WI38 (cell line): ENCODE results near the gene RCC1.
"Not testable (repeated sequence)": the region's sequence is repeated elsewhere in the genome, so short reads cannot be mapped to it uniquely, and the experiment has no call there.

Source experiments
- H3K4me3 ChIP-seq: 2 replicates; pipeline ENCODE4 v1.5.1; 2011; ENCODE audit warnings: low read depth, mild to moderate bottlenecking, control low read depth, low read length
- TF ChIP-seq, protein P1 (sequence below): IDR thresholded peaks from 2 replicates; pipeline ENCODE4 v1.5.1; 2012; ENCODE audit warnings: low read depth, mild to moderate bottlenecking, control low read depth, low read length

Gene RCC1

DNA sequence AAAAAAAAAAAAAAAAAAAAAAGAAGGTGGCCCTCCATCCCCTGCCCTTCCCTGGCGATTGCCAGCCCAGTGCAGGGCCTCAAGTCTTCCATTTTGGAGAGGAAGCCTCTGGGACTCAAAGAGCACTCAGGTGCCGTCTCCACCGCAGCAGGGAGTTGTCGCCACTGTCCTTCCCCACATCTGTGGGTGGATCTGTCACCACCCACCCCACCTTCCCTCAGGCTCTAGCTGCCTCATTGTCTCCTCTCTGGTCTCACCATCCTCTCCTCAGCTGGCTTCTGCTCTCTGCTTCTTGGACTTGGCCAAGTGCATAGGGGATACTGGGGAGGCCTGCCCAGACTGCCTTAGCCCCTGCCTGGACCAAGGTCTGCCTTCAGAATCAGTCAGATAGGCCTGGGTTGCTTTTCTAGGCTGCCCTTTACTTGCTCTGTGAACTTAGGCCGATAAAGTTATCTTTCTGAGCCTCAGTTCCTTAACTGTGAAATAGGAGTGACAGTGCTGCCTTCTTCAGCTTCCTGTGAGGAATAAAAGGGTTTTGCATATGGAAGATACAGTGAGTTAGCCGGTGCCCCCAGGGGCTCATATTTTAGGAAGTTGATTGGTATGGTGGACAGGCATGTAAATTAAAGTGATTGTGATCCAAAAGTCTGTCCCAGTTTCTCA, 15.8 kb downstream of the RCC1 start:
- TF ChIP-seq, protein P1, sequence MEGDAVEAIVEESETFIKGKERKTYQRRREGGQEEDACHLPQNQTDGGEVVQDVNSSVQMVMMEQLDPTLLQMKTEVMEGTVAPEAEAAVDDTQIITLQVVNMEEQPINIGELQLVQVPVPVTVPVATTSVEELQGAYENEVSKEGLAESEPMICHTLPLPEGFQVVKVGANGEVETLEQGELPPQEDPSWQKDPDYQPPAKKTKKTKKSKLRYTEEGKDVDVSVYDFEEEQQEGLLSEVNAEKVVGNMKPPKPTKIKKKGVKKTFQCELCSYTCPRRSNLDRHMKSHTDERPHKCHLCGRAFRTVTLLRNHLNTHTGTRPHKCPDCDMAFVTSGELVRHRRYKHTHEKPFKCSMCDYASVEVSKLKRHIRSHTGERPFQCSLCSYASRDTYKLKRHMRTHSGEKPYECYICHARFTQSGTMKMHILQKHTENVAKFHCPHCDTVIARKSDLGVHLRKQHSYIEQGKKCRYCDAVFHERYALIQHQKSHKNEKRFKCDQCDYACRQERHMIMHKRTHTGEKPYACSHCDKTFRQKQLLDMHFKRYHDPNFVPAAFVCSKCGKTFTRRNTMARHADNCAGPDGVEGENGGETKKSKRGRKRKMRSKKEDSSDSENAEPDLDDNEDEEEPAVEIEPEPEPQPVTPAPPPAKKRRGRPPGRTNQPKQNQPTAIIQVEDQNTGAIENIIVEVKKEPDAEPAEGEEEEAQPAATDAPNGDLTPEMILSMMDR, result no peak
- no peak overlapping the region for H3K4me3 ChIP-seq

DNA sequence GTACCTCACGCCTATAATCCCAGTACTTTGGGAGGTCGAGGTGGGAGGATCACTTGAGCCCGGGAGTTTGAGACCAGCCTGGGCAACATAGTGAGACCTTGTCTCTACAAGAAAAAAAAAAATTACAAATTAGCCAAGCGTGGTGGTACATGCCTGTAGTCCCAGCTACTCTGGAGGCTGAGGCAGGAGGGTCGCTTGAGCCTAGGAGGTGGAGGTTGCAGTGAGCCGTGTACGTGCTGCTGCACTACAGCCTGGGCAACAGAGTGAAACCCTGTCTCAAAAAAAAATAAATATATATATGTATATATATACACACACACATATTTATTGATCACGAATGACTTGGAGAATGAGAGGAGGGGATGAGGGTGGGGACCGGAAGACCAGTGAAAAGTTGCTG, 16.7 kb downstream of the RCC1 start:
- not testable (repeated sequence) for H3K4me3 ChIP-seq

DNA sequence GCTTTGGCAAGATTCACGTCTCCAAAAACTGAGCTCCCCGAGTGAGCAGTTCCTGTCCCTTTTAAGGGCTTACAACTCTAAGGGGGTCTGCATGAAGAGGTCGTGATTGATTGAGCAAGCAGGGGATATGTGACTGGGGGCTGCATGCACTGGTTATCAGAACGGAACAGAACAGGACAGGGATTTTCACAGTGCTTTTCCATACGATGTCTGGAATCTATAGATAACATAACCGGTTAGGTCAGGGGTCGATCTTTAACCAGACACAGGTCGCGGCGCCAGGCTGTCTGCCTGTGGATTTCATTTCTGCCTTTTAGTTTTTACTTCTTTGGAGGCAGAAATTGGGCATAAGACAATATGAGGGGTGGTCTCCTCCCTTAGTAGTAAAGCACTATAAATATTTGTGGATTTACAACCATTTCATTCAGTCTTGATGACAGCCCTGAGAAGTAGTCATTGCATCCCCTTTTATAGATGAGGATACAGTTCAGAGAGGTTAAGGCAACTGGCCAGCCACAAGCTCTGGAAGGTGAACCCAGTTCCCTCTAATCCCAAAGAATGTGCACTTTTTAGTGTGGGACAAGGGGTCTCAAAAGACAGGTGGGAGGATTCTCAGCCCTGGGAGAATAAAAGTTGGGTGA, 19.3 kb downstream of the RCC1 start:
- not testable (repeated sequence) for H3K4me3 ChIP-seq

DNA sequence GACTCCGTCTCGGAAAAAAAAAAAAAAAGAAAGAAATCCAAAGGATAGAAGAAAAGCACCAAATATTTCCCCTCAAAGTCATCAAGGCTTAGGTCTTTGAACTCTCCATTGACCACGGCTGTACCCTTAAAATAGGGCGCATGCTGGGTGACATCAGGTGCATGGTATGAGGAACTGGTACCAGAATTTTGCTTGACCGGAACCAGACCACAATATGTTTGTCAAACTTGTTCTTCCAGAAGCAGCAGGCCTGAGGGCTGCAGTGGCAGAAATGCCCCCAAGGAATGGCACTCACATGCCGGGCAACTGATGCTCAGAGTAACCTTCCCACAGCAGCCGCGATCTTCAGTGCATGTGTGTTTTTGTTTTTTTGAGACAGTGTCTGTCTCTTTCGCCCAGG, 21.0 kb downstream of the RCC1 start:
- TF ChIP-seq, protein P1, result no peak
- no peak overlapping the region for H3K4me3 ChIP-seq

DNA sequence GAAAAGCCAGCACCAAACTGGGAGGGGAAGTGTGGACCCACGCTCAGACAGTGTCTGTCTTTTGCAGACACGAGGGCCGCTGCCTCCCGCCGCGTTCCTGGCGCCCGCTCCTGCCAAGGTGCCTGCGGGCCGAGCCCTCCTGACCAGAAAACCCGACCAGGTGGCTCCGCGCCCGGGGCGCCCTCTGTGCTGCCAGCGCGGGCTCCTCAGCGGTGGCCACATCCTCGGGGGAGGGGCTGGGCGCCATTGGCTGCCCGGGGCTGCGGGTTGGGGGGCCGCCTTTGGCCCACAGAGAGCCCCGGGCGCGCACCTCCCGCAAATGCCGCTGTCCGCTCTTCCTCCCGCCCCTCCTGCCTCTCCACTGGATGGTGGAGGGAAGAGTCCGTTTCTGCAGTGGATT, 24.6 kb downstream of the RCC1 start:
- no peak overlapping the region for H3K4me3 ChIP-seq
- TF ChIP-seq, protein P1, result no peak

DNA sequence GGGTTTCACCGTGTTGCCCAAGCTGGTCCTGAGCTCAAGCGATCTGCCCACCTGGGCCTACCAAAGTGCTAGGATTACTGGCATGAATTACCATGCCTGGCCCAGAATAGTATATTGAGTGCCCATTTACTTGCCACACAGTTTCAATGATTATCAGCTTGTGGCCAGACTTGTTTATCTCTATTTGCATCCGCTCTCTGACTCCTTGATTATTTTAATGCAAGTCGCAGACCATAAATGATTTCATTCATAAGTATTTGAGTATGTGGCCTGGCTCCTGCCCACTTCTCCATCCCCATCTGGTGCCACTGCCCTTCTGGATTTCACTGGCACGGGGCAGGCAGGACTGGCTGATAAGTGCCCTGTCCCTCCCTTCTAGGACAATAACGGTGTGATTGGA, 28.8 kb downstream of the RCC1 start:
- no peak overlapping the region for H3K4me3 ChIP-seq
- TF ChIP-seq, protein P1, result no peak

DNA sequence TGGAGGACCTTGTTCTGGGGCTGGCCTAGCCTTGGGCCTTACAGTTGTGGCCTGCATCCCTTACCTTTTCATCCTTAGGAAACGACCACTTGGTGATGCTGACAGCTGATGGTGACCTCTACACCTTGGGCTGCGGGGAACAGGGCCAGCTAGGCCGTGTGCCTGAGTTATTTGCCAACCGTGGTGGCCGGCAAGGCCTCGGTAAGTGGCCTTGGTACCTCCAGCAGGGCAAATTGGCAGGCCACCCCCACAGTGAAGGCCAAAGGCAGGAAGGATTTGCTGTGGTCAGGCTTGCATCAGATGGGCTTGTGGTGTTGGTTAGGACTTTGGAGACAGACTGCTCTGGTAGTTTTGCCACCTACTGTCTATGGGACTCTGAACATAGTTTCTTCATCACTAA, 29.3 kb downstream of the RCC1 start:
- TF ChIP-seq, protein P1, result no peak
- no peak overlapping the region for H3K4me3 ChIP-seq

DNA sequence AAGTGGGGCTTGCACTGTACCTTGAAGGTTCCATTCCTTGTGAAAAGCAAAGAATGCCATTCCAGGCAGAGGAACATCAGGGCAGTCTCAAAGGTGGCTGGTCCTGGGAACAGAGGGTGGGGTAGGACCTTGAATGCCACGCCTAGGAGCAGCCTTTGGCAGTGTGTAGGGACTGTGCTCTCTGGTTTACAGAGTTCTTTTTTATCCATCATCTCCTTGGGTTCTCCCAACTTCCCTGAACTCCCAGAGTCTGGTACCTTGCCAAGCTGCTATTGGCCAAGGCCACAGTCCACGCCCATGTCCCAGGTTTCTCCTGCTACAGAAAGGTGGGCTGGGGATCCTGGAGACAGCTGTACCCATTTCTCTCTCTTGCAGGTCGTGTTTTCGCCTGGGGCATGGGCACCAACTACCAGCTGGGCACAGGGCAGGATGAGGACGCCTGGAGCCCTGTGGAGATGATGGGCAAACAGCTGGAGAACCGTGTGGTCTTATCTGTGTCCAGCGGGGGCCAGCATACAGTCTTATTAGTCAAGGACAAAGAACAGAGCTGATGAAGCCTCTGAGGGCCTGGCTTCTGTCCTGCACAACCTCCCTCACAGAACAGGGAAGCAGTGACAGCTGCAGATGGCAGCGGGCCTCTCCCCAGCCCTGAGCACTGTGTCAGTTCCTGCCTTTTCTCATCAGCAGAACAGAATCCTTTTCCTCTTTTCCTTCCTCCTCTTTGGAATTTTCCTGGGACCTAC, 31.8 kb downstream of the RCC1 start:
- H3K4me3 ChIP-seq, result no peak overlapping the region
- TF ChIP-seq, protein P1, result no peak
